ENCODE measurements around the gene MGAT4B.

MGAT4B gene

GRCh38 chr5:179805529-179806249 is 977 bp downstream of the MGAT4B start:
- peak; percentile 22 for DNase-seq

GRCh38 chr5:179805070-179805528 is 1.6 kb downstream of the MGAT4B start:
- DNase-seq: no peak

GRCh38 chr5:179804555-179804947 is 2.1 kb downstream of the MGAT4B start:
- DNase-seq: no peak

- no peak for DNase-seq
Observed at GRCh38 chr5:179803651-179804554, 2.8 kb downstream of the MGAT4B start.

GRCh38 chr5:179802950-179803562 is 3.6 kb downstream of the MGAT4B start:
- DNase-seq: no peak

- no peak for DNase-seq
Observed at GRCh38 chr5:179802207-179802883, 4.3 kb downstream of the MGAT4B start.

- DNase-seq: peak; percentile 51
Observed at GRCh38 chr5:179801304-179802206, 5.1 kb downstream of the MGAT4B start.

- DNase-seq: no peak
Observed at GRCh38 chr5:179800696-179801201, 5.9 kb downstream of the MGAT4B start.

GRCh38 chr5:179800071-179800695 is 6.5 kb downstream of the MGAT4B start:
- no peak for DNase-seq

GRCh38 chr5:179799644-179799973 is 7.1 kb downstream of the MGAT4B start:
- DNase-seq: no peak

- DNase-seq: no peak
Observed at GRCh38 chr5:179798771-179799643, 7.7 kb downstream of the MGAT4B start.

- DNase-seq: no peak
Observed at GRCh38 chr5:179798144-179798770, 8.4 kb downstream of the MGAT4B start.

GRCh38 chr5:179797741-179798140 is 8.9 kb downstream of the MGAT4B start:
- no peak for DNase-seq

- DNase-seq: no peak
Observed at GRCh38 chr5:179796877-179797608, 9.6 kb downstream of the MGAT4B start.

GRCh38 chr5:179795863-179796833 is 10.5 kb downstream of the MGAT4B start:
- peak; percentile 68 for DNase-seq

GRCh38 chr5:179795049-179795862 is 11.4 kb downstream of the MGAT4B start:
- DNase-seq: no peak

- DNase-seq: no peak
Observed at GRCh38 chr5:179794575-179794974, 12.1 kb downstream of the MGAT4B start.

All from fibroblast of upper back skin (primary cell).